HG03097 (cell line): Measurements from ENCODE around the gene ETNK2.

ENCODE experiments used
- ATAC-seq: cut with Tn5 transposase; IDR thresholded peaks from one replicate; pipeline ENCODE4 v1.9.1; 2021; ENCODE audit not compliant: unreplicated experiment, low FRiP score

ETNK2 gene

GRCh38 chr1:204177133-204177532 is 25.3 kb upstream of the ETNK2 start:
- ATAC-seq = no peak

- ATAC-seq = no peak
Observed at GRCh38 chr1:204176049-204176448, 24.2 kb upstream of the ETNK2 start.

GRCh38 chr1:204174958-204175357 is 23.1 kb upstream of the ETNK2 start:
- ATAC-seq = no peak

- no peak for ATAC-seq
Observed at GRCh38 chr1:204172404-204173029, 20.7 kb upstream of the ETNK2 start.

GRCh38 chr1:204171751-204172178 is 19.9 kb upstream of the ETNK2 start:
- ATAC-seq = no peak

GRCh38 chr1:204170494-204171155 is 18.8 kb upstream of the ETNK2 start:
- no peak for ATAC-seq

GRCh38 chr1:204169858-204170257 is 18.0 kb upstream of the ETNK2 start:
- ATAC-seq = no peak

- ATAC-seq = no peak
Observed at GRCh38 chr1:204167730-204168129, 15.9 kb upstream of the ETNK2 start.

- no peak for ATAC-seq
Observed at GRCh38 chr1:204166219-204166618, 14.4 kb upstream of the ETNK2 start, which contains the start of gene REN. Gene REN (minus strand): TSS chr1:204166337. CDS start chr1:204166293, 44 bp downstream.

GRCh38 chr1:204162494-204163074 is 10.7 kb upstream of the ETNK2 start:
- no peak for ATAC-seq

- ATAC-seq = no peak
Observed at GRCh38 chr1:204161609-204162493, 10.0 kb upstream of the ETNK2 start.

- no peak for ATAC-seq
Observed at GRCh38 chr1:204157962-204158361, 6.1 kb upstream of the ETNK2 start.

- no peak for ATAC-seq
Observed at GRCh38 chr1:204155881-204156280, 4.0 kb upstream of the ETNK2 start.

- no peak for ATAC-seq
Observed at GRCh38 chr1:204154568-204155255, 2.9 kb upstream of the ETNK2 start.

GRCh38 chr1:204153667-204154066 is 1.8 kb upstream of the ETNK2 start:
- ATAC-seq = no peak

GRCh38 chr1:204152310-204153044 is 633 bp upstream of the ETNK2 start:
- no peak for ATAC-seq

GRCh38 chr1:204150702-204151551 is 917 bp downstream of the ETNK2 start:
- no peak for ATAC-seq

GRCh38 chr1:204149635-204150565 is 1.9 kb downstream of the ETNK2 start:
- ATAC-seq = no peak
